WTC11 (cell line): ENCODE data around the gene ACOT2. TPM values are rescaled to one million over a fixed set of nuclear protein-coding genes. Genes with fewer than 3 reads are reported as not detected.
"Not testable (repeated sequence)": the region's sequence is repeated elsewhere in the genome, so short reads cannot be mapped to it uniquely, and the experiment has no call there.

Experiments
- ATAC-seq: fragments of 200-7000 bp; cut with Tn5 transposase; 2 replicates; pipeline ENCODE4 v1.10.0; 2021; ENCODE audit warnings: mild to moderate bottlenecking, moderate library complexity
- CTCF ChIA-PET: fragments of 300-600 bp; sonication (Branson Sonifier 250); formaldehyde crosslinking; loops from one replicate; lab custom pipeline; 2021; ENCODE audit warnings: antibody characterized with exemption; lab: Charles Lee
- POLR2A ChIA-PET: fragments of 350-600 bp; sonication (Branson Sonifier 250); formaldehyde crosslinking; loops from one replicate; lab custom pipeline; 2021; ENCODE audit warnings: antibody characterized with exemption; lab: Charles Lee
- DNase-seq: peaks from one replicate; pipeline ENCODE4 v3.0.0; 2021; ENCODE audit warnings: low spot score
- H3K27ac Mint-ChIP-seq: 2 replicates; pipeline ENCODE4 v1.8.0; 2021; ENCODE audit warnings: mixed read lengths
- H3K27me3 Mint-ChIP-seq: 2 replicates; pipeline ENCODE4 v1.8.0; 2021; ENCODE audit warnings: low read depth, mild to moderate bottlenecking, moderate library complexity, mixed read lengths
- H3K36me3 Mint-ChIP-seq: 2 replicates; pipeline ENCODE4 v1.8.0; 2021; ENCODE audit warnings: mixed read lengths
- H3K4me1 Mint-ChIP-seq: 2 replicates; pipeline ENCODE4 v1.8.0; 2022; ENCODE audit warnings: mixed read lengths
- H3K4me3 Mint-ChIP-seq: 2 replicates; pipeline ENCODE4 v1.8.0; 2021; ENCODE audit warnings: mild to moderate bottlenecking, moderate library complexity, mixed read lengths
- H3K9me3 Mint-ChIP-seq: 2 replicates; pipeline ENCODE4 v1.8.0; 2021; ENCODE audit warnings: mixed read lengths
- CBFB ChIP-seq: sonication (generic); formaldehyde crosslinking; IDR thresholded peaks from 2 replicates; pipeline ENCODE4 v1.8.1; 2022; ENCODE audit warnings: mild to moderate bottlenecking, low read depth, missing genetic modification reagents
- ELF4 ChIP-seq: sonication (generic); formaldehyde crosslinking; IDR thresholded peaks from 2 replicates; pipeline ENCODE4 v1.8.1; 2022; ENCODE audit warnings: low read depth, mild to moderate bottlenecking, moderate library complexity, missing genetic modification reagents
- EMX1 ChIP-seq: fragments of 250-450 bp; sonication (Bioruptor Pico); IDR thresholded peaks from 2 replicates; pipeline ENCODE4 v1.8.0; 2021; ENCODE audit warnings: mild to moderate bottlenecking
- ETV6 ChIP-seq: sonication (generic); formaldehyde crosslinking; IDR thresholded peaks from 2 replicates; pipeline ENCODE4 v1.8.1; 2022; ENCODE audit warnings: mild to moderate bottlenecking, missing genetic modification reagents
- FOXK1 ChIP-seq: sonication (generic); formaldehyde crosslinking; IDR thresholded peaks from 2 replicates; pipeline ENCODE4 v1.8.0; 2022; ENCODE audit warnings: mild to moderate bottlenecking, moderate library complexity, missing genetic modification reagents
- GTF2I ChIP-seq: fragments of 250-450 bp; sonication (Bioruptor Pico); conservative IDR thresholded peaks from 2 replicates; pipeline ENCODE4 v1.4.0; 2021; ENCODE audit warnings: mild to moderate bottlenecking
- HMGA2 ChIP-seq: fragments of 250-450 bp; sonication (Bioruptor Pico); IDR thresholded peaks from 2 replicates; pipeline ENCODE4 v1.4.0; 2021; ENCODE audit warnings: mild to moderate bottlenecking, moderate library complexity
- JAZF1 ChIP-seq: fragments of 250-450 bp; sonication (Bioruptor Pico); IDR thresholded peaks from 2 replicates; pipeline ENCODE4 v1.9.0; 2021; ENCODE audit warnings: moderate library complexity, mild to moderate bottlenecking, inconsistent platforms
- MXD4 ChIP-seq: fragments of 250-450 bp; sonication (Bioruptor Pico); IDR thresholded peaks from 2 replicates; pipeline ENCODE4 v1.8.0; 2021; ENCODE audit warnings: mild to moderate bottlenecking, moderate library complexity, borderline replicate concordance
- NFATC4 ChIP-seq: fragments of 250-450 bp; sonication (Bioruptor Pico); IDR thresholded peaks from 2 replicates; pipeline ENCODE4 v1.9.0; 2021; ENCODE audit warnings: mild to moderate bottlenecking
- NFE2L1 ChIP-seq: sonication (generic); formaldehyde crosslinking; IDR thresholded peaks from 2 replicates; pipeline ENCODE4 v1.8.1; 2023; ENCODE audit warnings: missing genetic modification reagents
- NR2C2 ChIP-seq: sonication (generic); formaldehyde crosslinking; IDR thresholded peaks from 2 replicates; pipeline ENCODE4 v1.8.0; 2022; ENCODE audit warnings: mild to moderate bottlenecking, missing genetic modification reagents
- SMAD3 ChIP-seq: sonication (generic); formaldehyde crosslinking; IDR thresholded peaks from 2 replicates; pipeline ENCODE4 v1.8.0; 2022; ENCODE audit warnings: missing genetic modification reagents, mild to moderate bottlenecking, borderline replicate concordance
- SP1 ChIP-seq: sonication (generic); formaldehyde crosslinking; conservative IDR thresholded peaks from 2 replicates; pipeline ENCODE4 v1.8.1; 2022; ENCODE audit warnings: missing genetic modification reagents
- ZNF121 ChIP-seq: sonication (generic); formaldehyde crosslinking; IDR thresholded peaks from 2 replicates; pipeline ENCODE4 v1.8.0; 2023; ENCODE audit warnings: missing genetic modification reagents
- ZNF138 ChIP-seq: sonication (generic); formaldehyde crosslinking; conservative IDR thresholded peaks from 2 replicates; pipeline ENCODE4 v1.8.1; 2022; ENCODE audit warnings: mild to moderate bottlenecking, moderate library complexity, missing genetic modification reagents
- ZNF263 ChIP-seq: sonication (generic); formaldehyde crosslinking; IDR thresholded peaks from 2 replicates; pipeline ENCODE4 v1.8.1; 2022; ENCODE audit warnings: low read depth, mild to moderate bottlenecking, moderate library complexity, missing genetic modification reagents
- total RNA-seq: library from RNA; stranded (reverse); gene quantifications from 3 replicates; pipeline ENCODE4 v1.2.3, GENCODE V29; 2021
- TF ChIP-seq, protein P1 (sequence below): sonication (generic); formaldehyde crosslinking; IDR thresholded peaks from 2 replicates; pipeline ENCODE4 v1.8.1; 2023; ENCODE audit warnings: mild to moderate bottlenecking, missing genetic modification reagents, borderline replicate concordance
- TF ChIP-seq, protein P2 (sequence below): sonication (generic); formaldehyde crosslinking; IDR thresholded peaks from 2 replicates; pipeline ENCODE4 v1.8.0; 2022; ENCODE audit warnings: missing genetic modification reagents
- TF ChIP-seq, protein P3 (sequence below): sonication (generic); formaldehyde crosslinking; IDR thresholded peaks from 2 replicates; pipeline ENCODE4 v1.8.1; 2022; ENCODE audit warnings: mild to moderate bottlenecking, moderate library complexity, missing genetic modification reagents
- TF ChIP-seq, protein P4 (sequence below): fragments of 250-450 bp; sonication (Bioruptor Pico); IDR thresholded peaks from 2 replicates; pipeline ENCODE4 v1.9.0; 2021; ENCODE audit warnings: mild to moderate bottlenecking

Gene ACOT2
- total RNA-seq, 1 experiment from 2014 or later = 13.7 TPM

DNA sequence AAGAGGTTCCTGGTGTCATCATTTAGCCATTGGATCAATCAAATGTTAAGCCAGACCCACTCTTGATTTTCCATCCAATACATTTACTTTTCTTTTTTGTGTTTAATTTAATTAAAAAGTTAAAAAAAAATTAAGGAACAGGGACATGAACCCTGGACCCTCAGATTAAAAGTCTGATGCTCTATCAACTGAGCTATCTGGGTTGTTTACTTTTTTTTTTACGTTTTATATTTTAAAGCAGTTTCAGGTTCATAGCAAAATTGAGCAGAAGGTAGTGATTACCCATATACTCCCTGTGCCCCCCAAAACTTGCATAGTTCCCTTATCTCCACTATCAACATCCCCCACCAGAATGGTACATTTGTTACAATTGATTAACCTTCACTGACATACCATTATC, 19.7 kb downstream of the ACOT2 start:
- Mint-ChIP-seq H3K9me3 (peaks cover 7% of the 10 kb centered on the region), H3K36me3 (no peaks in the 10 kb centered on the region; the same call in 1 of the 2 replicates), H3K4me1 (no peaks in the 10 kb centered on the region), H3K27ac (no peak overlapping the region), H3K27me3 (peaks cover 31% of the 10 kb centered on the region), H3K4me3 (no peak overlapping the region)
- no peak for DNase-seq
- ChIA-PET CTCF (no interaction called here), POLR2A (no interaction called here)
- TF ChIP-seq SMAD3 (no peak), CBFB (CRISPR knock-in tag) (no peak)
- ATAC-seq = no peak

DNA sequence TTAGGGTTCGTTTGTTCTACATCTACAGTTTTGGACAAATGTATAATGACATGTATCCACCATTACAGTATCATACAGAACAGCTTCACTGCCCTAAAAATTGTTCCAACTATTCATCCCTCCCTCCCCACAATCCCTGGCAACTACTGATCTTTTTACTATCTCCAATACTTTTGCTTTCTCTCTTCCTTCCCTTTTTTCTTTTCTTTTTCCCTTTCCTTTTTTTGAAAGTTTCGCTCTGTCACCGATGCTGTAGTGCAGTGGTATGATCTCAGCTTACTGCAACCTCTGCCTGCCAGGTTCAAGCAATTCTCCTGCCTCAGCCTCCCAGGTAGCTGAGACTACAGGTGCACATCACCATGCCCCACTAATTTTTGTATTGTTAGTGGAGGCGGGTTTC, 20.1 kb downstream of the ACOT2 start:
- Mint-ChIP-seq H3K4me1 (no peaks in the 10 kb centered on the region), H3K27ac (no peak overlapping the region), H3K4me3 (no peak overlapping the region), H3K9me3 (peaks cover 7% of the 10 kb centered on the region), H3K27me3 (peaks cover 31% of the 10 kb centered on the region), H3K36me3 (no peaks in the 10 kb centered on the region; the same call in 1 of the 2 replicates)
- ChIA-PET POLR2A (no interaction called here), CTCF (interaction anchor here (1.6 kb wide), 1 partner anchor 45 kb away, joined by 4 read pairs; no protein-coding TSS in a partner anchor)
- no peak for ATAC-seq
- TF ChIP-seq JAZF1 = no peak
- TF ChIP-seq, protein P1, sequence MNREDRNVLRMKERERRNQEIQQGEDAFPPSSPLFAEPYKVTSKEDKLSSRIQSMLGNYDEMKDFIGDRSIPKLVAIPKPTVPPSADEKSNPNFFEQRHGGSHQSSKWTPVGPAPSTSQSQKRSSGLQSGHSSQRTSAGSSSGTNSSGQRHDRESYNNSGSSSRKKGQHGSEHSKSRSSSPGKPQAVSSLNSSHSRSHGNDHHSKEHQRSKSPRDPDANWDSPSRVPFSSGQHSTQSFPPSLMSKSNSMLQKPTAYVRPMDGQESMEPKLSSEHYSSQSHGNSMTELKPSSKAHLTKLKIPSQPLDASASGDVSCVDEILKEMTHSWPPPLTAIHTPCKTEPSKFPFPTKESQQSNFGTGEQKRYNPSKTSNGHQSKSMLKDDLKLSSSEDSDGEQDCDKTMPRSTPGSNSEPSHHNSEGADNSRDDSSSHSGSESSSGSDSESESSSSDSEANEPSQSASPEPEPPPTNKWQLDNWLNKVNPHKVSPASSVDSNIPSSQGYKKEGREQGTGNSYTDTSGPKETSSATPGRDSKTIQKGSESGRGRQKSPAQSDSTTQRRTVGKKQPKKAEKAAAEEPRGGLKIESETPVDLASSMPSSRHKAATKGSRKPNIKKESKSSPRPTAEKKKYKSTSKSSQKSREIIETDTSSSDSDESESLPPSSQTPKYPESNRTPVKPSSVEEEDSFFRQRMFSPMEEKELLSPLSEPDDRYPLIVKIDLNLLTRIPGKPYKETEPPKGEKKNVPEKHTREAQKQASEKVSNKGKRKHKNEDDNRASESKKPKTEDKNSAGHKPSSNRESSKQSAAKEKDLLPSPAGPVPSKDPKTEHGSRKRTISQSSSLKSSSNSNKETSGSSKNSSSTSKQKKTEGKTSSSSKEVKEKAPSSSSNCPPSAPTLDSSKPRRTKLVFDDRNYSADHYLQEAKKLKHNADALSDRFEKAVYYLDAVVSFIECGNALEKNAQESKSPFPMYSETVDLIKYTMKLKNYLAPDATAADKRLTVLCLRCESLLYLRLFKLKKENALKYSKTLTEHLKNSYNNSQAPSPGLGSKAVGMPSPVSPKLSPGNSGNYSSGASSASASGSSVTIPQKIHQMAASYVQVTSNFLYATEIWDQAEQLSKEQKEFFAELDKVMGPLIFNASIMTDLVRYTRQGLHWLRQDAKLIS (CRISPR knock-in tag) = no peak
- TF ChIP-seq HMGA2 (CRISPR knock-in tag) = no peak
- TF ChIP-seq, protein P2, sequence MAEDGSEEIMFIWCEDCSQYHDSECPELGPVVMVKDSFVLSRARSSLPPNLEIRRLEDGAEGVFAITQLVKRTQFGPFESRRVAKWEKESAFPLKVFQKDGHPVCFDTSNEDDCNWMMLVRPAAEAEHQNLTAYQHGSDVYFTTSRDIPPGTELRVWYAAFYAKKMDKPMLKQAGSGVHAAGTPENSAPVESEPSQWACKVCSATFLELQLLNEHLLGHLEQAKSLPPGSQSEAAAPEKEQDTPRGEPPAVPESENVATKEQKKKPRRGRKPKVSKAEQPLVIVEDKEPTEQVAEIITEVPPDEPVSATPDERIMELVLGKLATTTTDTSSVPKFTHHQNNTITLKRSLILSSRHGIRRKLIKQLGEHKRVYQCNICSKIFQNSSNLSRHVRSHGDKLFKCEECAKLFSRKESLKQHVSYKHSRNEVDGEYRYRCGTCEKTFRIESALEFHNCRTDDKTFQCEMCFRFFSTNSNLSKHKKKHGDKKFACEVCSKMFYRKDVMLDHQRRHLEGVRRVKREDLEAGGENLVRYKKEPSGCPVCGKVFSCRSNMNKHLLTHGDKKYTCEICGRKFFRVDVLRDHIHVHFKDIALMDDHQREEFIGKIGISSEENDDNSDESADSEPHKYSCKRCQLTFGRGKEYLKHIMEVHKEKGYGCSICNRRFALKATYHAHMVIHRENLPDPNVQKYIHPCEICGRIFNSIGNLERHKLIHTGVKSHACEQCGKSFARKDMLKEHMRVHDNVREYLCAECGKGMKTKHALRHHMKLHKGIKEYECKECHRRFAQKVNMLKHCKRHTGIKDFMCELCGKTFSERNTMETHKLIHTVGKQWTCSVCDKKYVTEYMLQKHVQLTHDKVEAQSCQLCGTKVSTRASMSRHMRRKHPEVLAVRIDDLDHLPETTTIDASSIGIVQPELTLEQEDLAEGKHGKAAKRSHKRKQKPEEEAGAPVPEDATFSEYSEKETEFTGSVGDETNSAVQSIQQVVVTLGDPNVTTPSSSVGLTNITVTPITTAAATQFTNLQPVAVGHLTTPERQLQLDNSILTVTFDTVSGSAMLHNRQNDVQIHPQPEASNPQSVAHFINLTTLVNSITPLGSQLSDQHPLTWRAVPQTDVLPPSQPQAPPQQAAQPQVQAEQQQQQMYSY (CRISPR knock-in tag) = no peak
- no peak for DNase-seq

DNA sequence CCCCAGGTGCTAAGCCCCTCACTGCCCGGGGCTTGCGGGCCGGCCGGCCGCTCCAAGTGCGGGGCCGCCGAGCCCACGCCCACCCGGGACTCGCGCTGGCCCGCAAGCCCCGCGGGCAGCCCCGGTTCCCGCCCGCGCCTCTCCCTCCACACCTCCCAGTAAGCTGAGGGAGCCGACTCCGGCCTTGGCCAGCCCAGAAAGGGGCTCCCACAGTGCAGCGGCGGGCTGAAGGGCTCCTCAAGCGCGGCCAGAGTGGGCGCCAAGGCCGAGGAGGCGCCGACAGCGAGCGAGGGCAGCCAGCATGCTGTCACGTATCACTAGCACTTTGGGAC, 21.6 kb downstream of the ACOT2 start:
- peaks cover 31% of the 10 kb centered on the region for H3K27me3 Mint-ChIP-seq
- H3K4me3 Mint-ChIP-seq, POLR2A ChIA-PET, ATAC-seq, H3K36me3 Mint-ChIP-seq, DNase-seq, H3K9me3 Mint-ChIP-seq, H3K27ac Mint-ChIP-seq, H3K4me1 Mint-ChIP-seq: not testable (repeated sequence)
- CTCF ChIA-PET = interaction anchor here (1.6 kb wide), 1 partner anchor 44 kb away, joined by 4 read pairs; no protein-coding TSS in a partner anchor

DNA sequence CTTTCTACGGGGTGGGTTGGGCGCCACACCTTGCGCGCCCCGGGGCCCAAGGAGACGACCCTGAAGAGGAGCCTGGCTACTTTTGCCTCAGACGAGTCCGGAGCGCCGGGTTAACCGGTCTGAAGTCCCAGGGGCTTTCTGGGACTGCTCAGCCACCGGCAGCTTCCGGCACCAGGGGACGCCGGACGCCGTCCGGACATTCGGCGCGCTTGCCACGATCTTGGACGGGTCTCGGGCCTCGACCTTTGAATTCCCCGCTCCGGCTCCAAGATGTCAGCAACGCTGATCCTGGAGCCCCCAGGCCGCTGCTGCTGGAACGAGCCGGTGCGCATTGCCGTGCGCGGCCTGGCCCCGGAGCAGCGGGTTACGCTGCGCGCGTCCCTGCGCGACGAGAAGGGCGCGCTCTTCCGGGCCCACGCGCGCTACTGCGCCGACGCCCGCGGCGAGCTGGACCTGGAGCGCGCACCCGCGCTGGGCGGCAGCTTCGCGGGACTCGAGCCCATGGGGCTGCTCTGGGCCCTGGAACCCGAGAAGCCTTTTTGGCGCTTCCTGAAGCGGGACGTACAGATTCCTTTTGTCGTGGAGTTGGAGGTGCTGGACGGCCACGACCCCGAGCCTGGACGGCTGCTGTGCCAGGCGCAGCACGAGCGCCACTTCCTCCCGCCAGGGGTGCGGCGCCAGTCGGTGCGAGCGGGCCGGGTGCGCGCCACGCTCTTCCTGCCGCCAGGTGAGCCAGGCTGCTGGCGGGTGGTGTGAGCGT, 22.9 kb downstream of the ACOT2 start, which contains the start of gene ACOT4:
TSS of gene ACOT4 (plus strand) at position 184 of the 760 bp plus-strand sequence. CDS start at position 271, 87 bp downstream.
- Mint-ChIP-seq H3K36me3 (no peaks in the 10 kb centered on the region; the same call in 1 of the 2 replicates), H3K27ac (no peak within 1 kb of the TSS), H3K9me3 (peaks cover 7% of the 10 kb centered on the region), H3K4me1 (no peaks in the 10 kb centered on the region), H3K27me3 (peaks cover 31% of the 10 kb centered on the region), H3K4me3 (peak within 1 kb of the TSS; percentile 63)
- POLR2A ChIA-PET = no interaction called here
- CTCF ChIA-PET = interaction anchor here (0.9 to 1.0 kb wide), 2 partner anchors 41 to 83 kb away, joined by 4 to 5 read pairs; no protein-coding TSS in a partner anchor
- ATAC-seq = peak; percentile 84
- DNase-seq = peak; percentile 59
- TF ChIP-seq EMX1 (CRISPR knock-in tag) (no peak), ETV6 (CRISPR knock-in tag) (peak; percentile 45; the same call in 1 of the 2 replicates), ZNF138 (0 out of 2 replicates have a peak, but pooled peaks have one; percentile 39), GTF2I (CRISPR knock-in tag) (no peak), NR2C2 (CRISPR knock-in tag) (0 out of 2 replicates have a peak, but pooled peaks have one; percentile 57), FOXK1 (CRISPR knock-in tag) (peak; percentile 70; the same call in 1 of the 2 replicates), NFATC4 (CRISPR knock-in tag) (no peak), ELF4 (CRISPR knock-in tag) (no peak), MXD4 (CRISPR knock-in tag) (no peak), NFE2L1 (CRISPR knock-in tag) (no peak), ZNF263 (CRISPR knock-in tag) (no peak), ZNF121 (no peak), SP1 (no peak)
- TF ChIP-seq, protein P3, sequence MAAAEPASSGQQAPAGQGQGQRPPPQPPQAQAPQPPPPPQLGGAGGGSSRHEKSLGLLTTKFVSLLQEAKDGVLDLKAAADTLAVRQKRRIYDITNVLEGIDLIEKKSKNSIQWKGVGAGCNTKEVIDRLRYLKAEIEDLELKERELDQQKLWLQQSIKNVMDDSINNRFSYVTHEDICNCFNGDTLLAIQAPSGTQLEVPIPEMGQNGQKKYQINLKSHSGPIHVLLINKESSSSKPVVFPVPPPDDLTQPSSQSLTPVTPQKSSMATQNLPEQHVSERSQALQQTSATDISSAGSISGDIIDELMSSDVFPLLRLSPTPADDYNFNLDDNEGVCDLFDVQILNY (CRISPR knock-in tag) = peak; percentile 63; the same call in 1 of the 2 replicates
- TF ChIP-seq, protein P4, sequence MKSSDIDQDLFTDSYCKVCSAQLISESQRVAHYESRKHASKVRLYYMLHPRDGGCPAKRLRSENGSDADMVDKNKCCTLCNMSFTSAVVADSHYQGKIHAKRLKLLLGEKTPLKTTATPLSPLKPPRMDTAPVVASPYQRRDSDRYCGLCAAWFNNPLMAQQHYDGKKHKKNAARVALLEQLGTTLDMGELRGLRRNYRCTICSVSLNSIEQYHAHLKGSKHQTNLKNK = no peak
